Left kidney (tissue), 2 donors: Measurements from ENCODE around the gene DOCK1. TPM values are rescaled to one million over a fixed set of nuclear protein-coding genes. Genes with fewer than 3 reads are reported as not detected.

Experiments
- DNase-seq: peaks from one replicate; pipeline ENCODE4 v3.0.0-alpha.2; 2013
- polyA plus RNA-seq: library from polyadenylated mRNA; unstranded; fragments of 120-200 nt; gene quantifications from one replicate; pipeline ENCODE4 v1.2.1, GENCODE V29; 2013; ENCODE audit not compliant: insufficient read length

The DOCK1 gene
- polyA plus RNA-seq, 1 donor: 70.0 TPM

DNA sequence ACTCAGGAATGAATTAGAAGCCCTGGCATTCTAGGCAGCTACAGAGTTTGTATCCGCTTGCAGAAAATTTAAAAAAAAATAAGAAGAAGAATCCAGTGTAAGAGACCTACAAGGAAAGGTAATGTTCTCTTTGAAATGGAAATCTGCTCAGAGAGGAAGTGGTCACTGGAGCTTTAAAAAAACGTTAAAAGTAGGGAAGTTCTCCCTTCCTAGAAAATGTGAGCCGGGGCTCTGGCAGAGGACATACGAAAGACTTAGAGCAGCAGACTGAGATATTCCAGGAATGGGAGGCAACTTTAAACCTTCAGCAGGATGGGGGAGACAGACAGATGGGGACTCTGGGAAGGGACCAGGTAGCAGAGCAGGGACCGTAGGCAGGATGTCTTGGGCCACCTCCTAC, 494.4 kb downstream of the DOCK1 start:
- no peak for DNase-seq

DNA sequence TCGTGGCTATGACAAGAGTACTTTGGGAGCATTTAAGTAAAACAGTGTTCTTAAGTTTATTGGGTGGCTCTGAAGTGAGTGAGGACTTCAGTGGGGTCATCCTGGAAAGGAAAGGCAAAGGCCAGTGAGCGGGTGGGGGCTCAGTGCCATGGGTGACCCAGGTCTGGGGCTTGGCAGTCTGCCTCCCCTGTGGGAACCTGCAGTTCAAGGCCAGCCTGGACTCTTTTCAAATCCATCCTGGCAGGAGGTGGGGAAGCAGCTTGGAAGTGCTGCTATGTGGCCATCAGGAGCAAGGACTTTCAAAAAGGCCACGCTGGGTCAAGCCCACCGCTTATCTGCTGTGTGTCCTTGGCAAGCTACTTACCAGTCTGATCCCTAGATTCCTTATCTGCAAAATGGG, 495.0 kb downstream of the DOCK1 start:
- DNase-seq: no peak

DNA sequence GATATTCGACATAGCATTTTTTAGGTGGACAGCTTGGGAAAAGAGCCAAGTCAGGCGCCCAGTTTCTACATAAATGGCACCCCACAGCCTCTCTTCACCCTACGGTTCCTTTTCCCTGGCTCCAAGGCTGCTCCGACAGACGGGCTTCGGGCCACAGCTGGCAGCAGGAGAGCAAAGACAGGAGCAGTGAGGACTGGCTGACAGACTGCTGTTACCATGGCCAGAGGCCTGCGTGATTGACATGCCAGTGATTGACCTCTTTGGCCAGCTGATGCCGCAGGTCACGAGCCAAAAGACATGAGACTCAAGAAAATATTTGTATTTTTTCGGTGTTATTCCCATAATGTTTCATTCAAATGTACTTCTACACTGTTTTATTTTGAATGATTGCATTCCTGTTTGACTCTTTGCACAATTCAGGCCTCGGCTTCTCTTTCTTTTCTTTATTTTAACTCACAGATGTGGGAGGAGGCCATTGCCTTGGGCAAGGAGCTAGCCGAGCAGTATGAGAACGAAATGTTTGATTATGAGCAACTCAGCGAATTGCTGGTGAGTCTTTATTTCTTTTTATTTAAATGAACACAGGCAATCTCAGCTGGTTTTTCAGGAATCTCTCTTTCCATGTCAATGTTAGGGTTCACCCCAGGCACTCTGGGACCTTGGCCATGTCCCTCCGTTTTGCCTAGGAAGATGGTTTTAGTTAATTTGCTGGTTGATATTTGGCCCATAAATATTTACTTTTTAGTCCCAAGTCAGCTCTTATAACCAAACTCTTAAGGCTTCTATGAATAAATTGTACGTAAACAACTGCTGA, 497.6 kb downstream of the DOCK1 start:
- no peak for DNase-seq

- no peak for DNase-seq
Observed at GRCh38 chr10:127405221-127405620, 500.0 kb downstream of the DOCK1 start.

DNA sequence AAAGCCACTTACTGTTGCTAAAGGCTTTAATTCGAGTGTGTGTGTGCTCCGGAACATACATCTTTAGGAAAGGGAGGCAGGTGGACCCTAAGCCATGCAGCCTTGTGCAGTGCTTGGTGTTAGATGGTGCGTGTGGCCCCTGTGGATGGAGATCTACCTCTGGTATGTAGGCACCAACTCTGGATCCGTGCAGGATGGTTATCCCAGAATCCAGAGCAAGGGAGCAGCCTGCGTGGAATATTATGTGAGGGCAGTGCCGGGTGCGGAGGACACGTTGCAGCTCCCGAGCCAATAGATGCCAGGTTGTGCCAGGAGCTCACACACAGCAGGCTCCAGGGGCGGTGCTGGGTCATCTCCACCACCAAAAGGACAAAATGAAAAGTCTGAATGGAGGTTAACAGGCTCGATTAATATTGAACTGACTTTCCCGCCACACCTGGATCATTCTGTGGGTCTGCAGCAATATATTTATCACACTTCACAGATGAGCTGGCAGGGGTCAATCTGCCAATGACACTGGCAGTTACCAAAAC, 500.9 kb downstream of the DOCK1 start:
- no peak for DNase-seq

GRCh38 chr10:127407551-127407950, 502.3 kb downstream of the DOCK1 start:
- DNase-seq: no peak

- no peak for DNase-seq
Observed at GRCh38 chr10:127408112-127408710, 503.0 kb downstream of the DOCK1 start.

DNA sequence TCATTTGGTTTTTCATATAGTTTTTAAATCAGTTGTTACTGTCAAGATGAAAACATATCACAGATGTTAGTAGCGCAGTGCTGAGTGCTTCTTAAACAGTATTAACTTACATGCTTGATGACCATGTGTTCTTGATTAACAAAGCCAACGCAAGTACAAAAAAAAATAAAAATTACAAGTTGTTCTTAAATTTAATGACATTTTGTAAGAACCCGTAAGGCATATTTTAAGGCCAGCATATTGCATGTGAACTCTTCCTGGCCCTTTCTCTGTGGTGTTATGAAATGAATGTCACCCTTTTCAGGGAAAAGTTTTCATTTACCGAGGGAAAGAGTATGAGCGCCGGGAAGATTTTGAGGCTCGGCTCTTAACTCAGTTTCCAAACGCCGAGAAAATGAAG, 503.5 kb downstream of the DOCK1 start:
- no peak for DNase-seq

DNA sequence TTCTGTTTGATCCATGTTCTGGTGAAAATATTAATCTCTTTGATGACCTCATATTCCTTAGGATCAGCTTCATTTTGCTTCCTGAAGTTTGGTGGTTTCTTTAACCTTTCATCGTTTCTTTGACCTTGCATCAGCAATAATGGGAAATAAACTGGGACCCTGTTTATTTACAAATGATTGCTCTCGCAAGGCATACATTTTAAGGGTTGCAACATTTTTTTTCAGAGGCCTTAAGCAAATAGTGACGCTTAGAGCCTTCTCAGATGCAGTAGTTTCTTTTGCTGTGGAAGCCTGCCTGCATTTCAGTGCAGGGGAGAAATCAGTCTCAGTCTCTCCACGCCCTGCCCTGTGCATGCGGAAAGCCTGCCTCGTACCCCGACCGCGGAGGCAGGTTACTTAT, 504.8 kb downstream of the DOCK1 start:
- no peak for DNase-seq

- DNase-seq: no peak
Observed at GRCh38 chr10:127411062-127411461, 505.8 kb downstream of the DOCK1 start.

- DNase-seq: no peak
Observed at GRCh38 chr10:127413326-127413725, 508.1 kb downstream of the DOCK1 start.

DNA sequence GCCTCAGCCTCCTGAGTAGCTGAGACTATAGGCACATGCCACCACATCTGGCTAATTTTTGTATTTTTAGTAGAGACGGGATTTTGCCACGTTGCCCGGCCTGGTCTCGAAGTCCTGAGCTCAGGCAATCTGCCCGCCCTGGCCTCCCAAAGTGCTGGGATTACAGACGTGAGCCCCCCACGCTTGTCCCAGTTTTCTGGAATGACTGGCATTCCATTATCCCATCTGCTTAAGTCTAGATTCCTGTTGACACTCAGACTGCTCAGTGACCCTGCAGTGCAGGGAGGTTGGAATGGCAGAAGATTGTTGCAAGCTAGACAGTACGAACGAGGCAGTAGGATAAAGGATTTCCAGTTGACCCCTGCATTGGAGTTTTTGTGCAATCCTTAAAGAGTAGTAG, 508.8 kb downstream of the DOCK1 start:
- DNase-seq: no peak

DNA sequence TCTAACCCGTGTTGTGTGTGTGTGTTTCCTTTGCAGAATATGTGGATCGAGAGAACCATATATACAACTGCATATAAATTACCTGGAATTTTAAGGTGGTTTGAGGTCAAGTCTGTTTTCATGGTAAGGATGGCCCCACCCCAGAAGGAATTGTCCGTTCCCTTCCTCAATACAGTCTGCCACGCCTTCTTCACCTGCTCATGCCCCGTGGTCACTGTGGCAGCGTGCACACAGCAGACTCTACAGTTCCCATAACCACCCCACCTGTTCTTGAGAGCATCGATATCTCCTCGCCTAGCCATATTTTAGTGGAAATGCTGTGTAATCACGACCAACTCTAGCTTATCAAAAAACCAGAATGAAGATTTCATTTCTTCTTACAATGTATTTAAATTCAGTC, 509.9 kb downstream of the DOCK1 start:
- DNase-seq: no peak

GRCh38 chr10:127415901-127416581, 510.8 kb downstream of the DOCK1 start:
- DNase-seq: no peak

GRCh38 chr10:127417031-127417430, 511.8 kb downstream of the DOCK1 start:
- no peak for DNase-seq

- no peak for DNase-seq
Observed at GRCh38 chr10:127417686-127418401, 512.6 kb downstream of the DOCK1 start.

DNA sequence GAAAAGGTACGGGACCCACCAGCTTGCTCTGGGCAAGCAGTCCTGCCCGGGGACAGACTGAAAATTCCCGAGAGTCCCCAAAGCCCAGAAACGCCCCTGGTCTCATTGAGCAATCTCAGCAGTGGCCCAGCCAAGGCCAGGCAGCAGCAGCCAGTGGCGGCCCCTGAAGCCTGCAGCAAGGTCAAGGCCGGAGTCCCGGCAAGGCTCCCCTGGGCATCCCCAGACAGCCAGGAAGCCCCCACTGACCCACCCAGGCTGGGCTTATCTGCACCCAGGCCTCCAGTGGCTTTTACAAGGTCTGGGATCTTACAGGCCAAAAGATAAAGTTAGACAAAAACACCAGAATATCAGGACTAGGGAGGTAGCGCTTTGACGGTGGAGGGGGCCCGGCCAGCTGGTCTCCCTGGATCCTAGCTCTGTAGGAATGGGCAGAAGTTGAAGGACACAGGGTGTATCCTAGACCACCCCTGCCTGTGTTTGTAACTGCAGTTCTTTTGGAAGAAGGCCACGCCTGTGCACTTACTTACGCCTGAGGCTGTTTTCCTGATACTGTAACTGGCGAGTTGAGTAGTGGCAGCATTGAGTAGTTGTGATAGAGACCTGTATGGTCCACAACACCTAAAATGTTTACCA, 513.4 kb downstream of the DOCK1 start:
- DNase-seq: no peak

- DNase-seq: no peak
Observed at GRCh38 chr10:127420138-127420684, 515.0 kb downstream of the DOCK1 start.

- DNase-seq: no peak
Observed at GRCh38 chr10:127423218-127423915, 518.1 kb downstream of the DOCK1 start.

DNA sequence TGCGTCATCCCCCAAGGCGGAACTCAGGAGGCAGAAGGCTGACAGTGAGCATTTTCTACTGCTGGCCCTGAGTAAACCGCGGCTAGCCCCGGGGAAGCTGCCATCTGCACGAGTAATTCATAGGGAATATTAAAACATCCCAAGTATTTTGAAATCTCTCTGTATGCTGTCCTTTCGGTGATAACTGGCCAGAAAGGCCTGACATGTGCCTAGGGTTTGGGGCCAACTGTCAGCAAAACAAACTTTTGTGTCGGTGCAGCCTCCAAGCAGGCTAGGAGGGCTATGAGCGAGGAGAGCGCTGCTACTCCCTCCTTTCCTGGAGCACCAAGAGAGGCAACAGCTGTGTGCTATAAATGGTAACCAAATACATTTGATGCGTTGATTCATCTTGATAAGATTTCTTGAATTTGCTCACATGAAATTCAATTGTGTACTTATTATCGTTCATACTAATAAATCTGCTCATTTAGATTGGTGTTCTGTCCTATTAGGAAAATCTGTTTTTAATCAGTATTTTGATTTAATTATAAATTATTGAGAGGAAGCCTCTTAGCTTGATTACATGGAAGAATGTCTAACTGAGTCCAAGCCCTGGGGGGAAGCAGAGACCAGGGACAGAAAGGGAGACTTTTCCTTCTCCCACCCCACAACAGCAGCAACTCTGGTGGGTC, 519.5 kb downstream of the DOCK1 start:
- no peak for DNase-seq
